ENCODE results near the gene PARP12. TPM values are rescaled to one million over a fixed set of nuclear protein-coding genes. Genes with fewer than 3 reads are reported as not detected.

PARP12 gene
- total RNA-seq, 6 experiments from 2014 or later = 15.7 to 33.1 (median 23.3) TPM

- H3K9me3 ChIP-seq = no peaks in the 10 kb centered on the region
- DNase-seq (peak in 1 of 3 donors; percentile 82), ATAC-seq (peak; percentile 30 to 53 (median 32))
- peak overlapping the region in 2 of 3 donors; percentile 26 to 46 for H3K27ac ChIP-seq
- no peak overlapping the region for H3K4me3 ChIP-seq
- WGBS (ENCODE audit: insufficient coverage, low coverage, low lambda C conversion rate, missing lambda C conversion rate) = 43% methylated on average over 8 of the region's 12 CpGs
- peaks cover 0 to 31% (median 13%) of the 10 kb centered on the region in 4 donors for H3K4me1 ChIP-seq
- intact Hi-C loops (cut with DNase I) = loop anchor here in 1 of 2 donors (10.0 kb wide), 1 partner anchor 115 kb away; the partner anchor contains the start of gene KDM7A
- H3K27me3 ChIP-seq = no peaks in the 10 kb centered on the region
- TF ChIP-seq CTCF (IDR thresholded peaks at IDR 0.05) (no peak), POLR2A (IDR thresholded peaks at IDR 0.05) (no peak)
- H3K36me3 ChIP-seq = peaks cover 0 to 11% (median 1%) of the 10 kb centered on the region in 4 donors
Observed at GRCh38 chr7:140059273-140060242, 3.2 kb downstream of the PARP12 start.

GRCh38 chr7:140058517-140058916 is 4.2 kb downstream of the PARP12 start:
- Histone ChIP-seq H3K27me3 (no peaks in the 10 kb centered on the region), H3K9me3 (no peaks in the 10 kb centered on the region), H3K4me1 (peaks cover 0 to 39% (median 13%) of the 10 kb centered on the region in 4 donors), H3K36me3 (peaks cover 0 to 11% (median 1%) of the 10 kb centered on the region in 4 donors), H3K27ac (no peak overlapping the region), H3K4me3 (no peak overlapping the region)
- intact Hi-C loops (cut with DNase I) = no loop called here
- 71% methylated on average over 6 of the region's 7 CpGs for WGBS (ENCODE audit: insufficient coverage, low coverage, low lambda C conversion rate, missing lambda C conversion rate)
- ATAC-seq (no peak), DNase-seq (no peak)
- TF ChIP-seq POLR2A (IDR thresholded peaks at IDR 0.05) = no peak
- TF ChIP-seq CTCF (IDR thresholded peaks at IDR 0.05) = no peak

GRCh38 chr7:140057143-140057535 is 5.6 kb downstream of the PARP12 start:
- Histone ChIP-seq H3K27me3 (no peaks in the 10 kb centered on the region), H3K4me1 (peaks cover 0 to 39% (median 13%) of the 10 kb centered on the region in 4 donors), H3K27ac (no peak overlapping the region), H3K9me3 (no peaks in the 10 kb centered on the region), H3K4me3 (no peak overlapping the region), H3K36me3 (peaks cover 0 to 15% (median 1%) of the 10 kb centered on the region in 4 donors)
- no peak for ATAC-seq
- intact Hi-C loops (cut with DNase I) = no loop called here
- no peak for DNase-seq
- TF ChIP-seq POLR2A (IDR thresholded peaks at IDR 0.05) = no peak
- no peak for TF ChIP-seq CTCF (IDR thresholded peaks at IDR 0.05)
- no CpG with 5 or more reads among the region's 3 CpGs for WGBS (ENCODE audit: insufficient coverage, low coverage, low lambda C conversion rate, missing lambda C conversion rate)

GRCh38 chr7:140056431-140057142 is 6.2 kb downstream of the PARP12 start:
- ATAC-seq (no peak), DNase-seq (no peak)
- Histone ChIP-seq H3K27ac (no peak overlapping the region), H3K4me1 (peaks cover 0 to 37% (median 13%) of the 10 kb centered on the region in 4 donors), H3K4me3 (no peak overlapping the region), H3K9me3 (no peaks in the 10 kb centered on the region), H3K27me3 (no peaks in the 10 kb centered on the region), H3K36me3 (peaks cover 0 to 15% (median 1%) of the 10 kb centered on the region in 4 donors)
- 100% methylated on average over 4 of the region's 5 CpGs for WGBS (ENCODE audit: insufficient coverage, low coverage, low lambda C conversion rate, missing lambda C conversion rate)
- intact Hi-C loops (cut with DNase I) = no loop called here
- TF ChIP-seq CTCF (IDR thresholded peaks at IDR 0.05) (no peak), POLR2A (IDR thresholded peaks at IDR 0.05) (no peak)

All from right lobe of liver (tissue), 6 donors.